Smooth muscle cell (in vitro differentiated cells): ENCODE results near the gene CYP4F11. TPM values are rescaled to one million over a fixed set of nuclear protein-coding genes. Genes with fewer than 3 reads are reported as not detected.
"Not testable (repeated sequence)": the region's sequence is repeated elsewhere in the genome, so short reads cannot be mapped to it uniquely, and the experiment has no call there.

Experiments
- DNase-seq: peaks from one replicate; lab custom pipeline; 2025; ENCODE audit not compliant: unreplicated experiment; lab: John Stamatoyannopoulos, UW
- H2AFZ ChIP-seq: fragments of 200-600 bp; sonication (generic); 2 replicates; pipeline ENCODE4 v1.6.0; 2016; ENCODE audit warnings: antibody characterized with exemption, low read depth, mild to moderate bottlenecking
- H3F3A ChIP-seq: fragments of 200-600 bp; sonication (generic); 2 replicates; pipeline ENCODE4 v1.6.0; 2017; ENCODE audit warnings: antibody characterized with exemption, low read depth
- H3K27ac ChIP-seq: fragments of 200-600 bp; sonication (generic); 2 replicates; pipeline ENCODE4 v1.5.1; 2016; ENCODE audit warnings: low read depth, mild to moderate bottlenecking
- H3K27me3 ChIP-seq: fragments of 200-600 bp; sonication (generic); 2 replicates; pipeline ENCODE4 v1.6.1; 2016; ENCODE audit warnings: low read depth, mild to moderate bottlenecking
- H3K36me3 ChIP-seq: fragments of 200-600 bp; sonication (generic); 2 replicates; pipeline ENCODE4 v1.5.1; 2016; ENCODE audit warnings: low read depth
- H3K4me1 ChIP-seq: fragments of 200-600 bp; sonication (generic); 2 replicates; pipeline ENCODE4 v1.5.1; 2016; ENCODE audit warnings: low read depth
- H3K4me2 ChIP-seq: fragments of 200-600 bp; sonication (generic); 2 replicates; pipeline ENCODE4 v1.6.0; 2016; ENCODE audit warnings: mild to moderate bottlenecking
- H3K4me3 ChIP-seq: fragments of 200-600 bp; sonication (generic); 2 replicates; pipeline ENCODE4 v1.5.1; 2016; ENCODE audit warnings: mild to moderate bottlenecking
- H3K79me2 ChIP-seq: fragments of 200-600 bp; sonication (generic); 2 replicates; pipeline ENCODE4 v1.6.0; 2016; ENCODE audit warnings: low read depth, mild to moderate bottlenecking
- H3K9ac ChIP-seq: fragments of 200-600 bp; sonication (generic); 2 replicates; pipeline ENCODE4 v1.6.0; 2016; ENCODE audit warnings: low read depth
- H3K9me3 ChIP-seq: fragments of 200-600 bp; sonication (generic); replicated peaks from 2 replicates; pipeline ENCODE4 v1.5.1; 2016; ENCODE audit warnings: low read depth
- H4K20me1 ChIP-seq: fragments of 200-600 bp; sonication (generic); 2 replicates; pipeline ENCODE4 v1.6.0; 2016; ENCODE audit warnings: low read depth
- WGBS: methylation state at CpG from one replicate; pipeline ENCODE4 v1.1.7; 2016; ENCODE audit warnings: low lambda C conversion rate; 5-methylcytosine and 5-hydroxymethylcytosine counted together
- polyA plus RNA-seq: library from polyadenylated mRNA; unstranded; fragments of >200 nt; fragmentation: Nextera tagmentation; extraction: Ambion mirVana; gene quantifications from 2 replicates; pipeline ENCODE4 v1.2.1, GENCODE V29; 2016
- total RNA-seq: library from RNA; depleted of rRNA; stranded (reverse); fragments of >200 nt; gene quantifications from 2 replicates; pipeline ENCODE4 v1.2.3, GENCODE V29; 2014
- TF ChIP-seq, protein P1 (sequence below): fragments of 200-600 bp; sonication (generic); IDR thresholded peaks from 2 replicates; pipeline ENCODE4 v1.5.1; 2017; ENCODE audit warnings: borderline replicate concordance, mild to moderate bottlenecking, antibody characterized with exemption; ENCODE audit not compliant: insufficient read depth, poor library complexity, severe bottlenecking

The CYP4F11 gene
- total and polyA plus RNA-seq, 2 experiments from 2014 or later, result not detected

- Histone ChIP-seq H3K4me1 (no peaks in the 10 kb centered on the region), H3K9me3 (no peaks in the 10 kb centered on the region), H3K27me3 (no peaks in the 10 kb centered on the region), H2AFZ (no peak overlapping the region), H4K20me1 (no peaks in the 10 kb centered on the region), H3K36me3 (no peaks in the 10 kb centered on the region), H3K79me2 (no peaks in the 10 kb centered on the region), H3K4me2 (no peak overlapping the region), H3F3A (no peaks in the 10 kb centered on the region), H3K4me3 (no peak overlapping the region), H3K9ac (no peak overlapping the region), H3K27ac (no peak overlapping the region)
- TF ChIP-seq, protein P1, sequence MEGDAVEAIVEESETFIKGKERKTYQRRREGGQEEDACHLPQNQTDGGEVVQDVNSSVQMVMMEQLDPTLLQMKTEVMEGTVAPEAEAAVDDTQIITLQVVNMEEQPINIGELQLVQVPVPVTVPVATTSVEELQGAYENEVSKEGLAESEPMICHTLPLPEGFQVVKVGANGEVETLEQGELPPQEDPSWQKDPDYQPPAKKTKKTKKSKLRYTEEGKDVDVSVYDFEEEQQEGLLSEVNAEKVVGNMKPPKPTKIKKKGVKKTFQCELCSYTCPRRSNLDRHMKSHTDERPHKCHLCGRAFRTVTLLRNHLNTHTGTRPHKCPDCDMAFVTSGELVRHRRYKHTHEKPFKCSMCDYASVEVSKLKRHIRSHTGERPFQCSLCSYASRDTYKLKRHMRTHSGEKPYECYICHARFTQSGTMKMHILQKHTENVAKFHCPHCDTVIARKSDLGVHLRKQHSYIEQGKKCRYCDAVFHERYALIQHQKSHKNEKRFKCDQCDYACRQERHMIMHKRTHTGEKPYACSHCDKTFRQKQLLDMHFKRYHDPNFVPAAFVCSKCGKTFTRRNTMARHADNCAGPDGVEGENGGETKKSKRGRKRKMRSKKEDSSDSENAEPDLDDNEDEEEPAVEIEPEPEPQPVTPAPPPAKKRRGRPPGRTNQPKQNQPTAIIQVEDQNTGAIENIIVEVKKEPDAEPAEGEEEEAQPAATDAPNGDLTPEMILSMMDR, result no peak
- WGBS, result 38% methylated on average over 2 of the region's 2 CpGs
- DNase-seq, result no peak
Observed at GRCh38 chr19:15894359-15894758, 40.0 kb downstream of the CYP4F11 start.

GRCh38 chr19:15893477-15893876, 40.9 kb downstream of the CYP4F11 start:
- Histone ChIP-seq H3K9ac (no peak overlapping the region), H3K27me3 (no peaks in the 10 kb centered on the region), H3K9me3 (peaks cover 4% of the 10 kb centered on the region), H3F3A (no peaks in the 10 kb centered on the region), H2AFZ (no peak overlapping the region), H4K20me1 (no peaks in the 10 kb centered on the region), H3K27ac (no peak overlapping the region), H3K4me3 (no peak overlapping the region), H3K36me3 (no peaks in the 10 kb centered on the region), H3K4me1 (no peaks in the 10 kb centered on the region), H3K4me2 (no peak overlapping the region), H3K79me2 (no peaks in the 10 kb centered on the region)
- TF ChIP-seq, protein P1, result no peak
- DNase-seq, result no peak
- WGBS, result 54% methylated on average over 7 of the region's 7 CpGs

GRCh38 chr19:15892012-15892411, 42.3 kb downstream of the CYP4F11 start:
- H3K4me2 ChIP-seq, result no peak overlapping the region
- no peak overlapping the region for H3K4me3 ChIP-seq
- no peaks in the 10 kb centered on the region for H3K36me3 ChIP-seq
- H3K4me1 ChIP-seq, result no peaks in the 10 kb centered on the region
- peaks cover 4% of the 10 kb centered on the region for H3K9me3 ChIP-seq
- H3K27me3 ChIP-seq, result no peaks in the 10 kb centered on the region
- WGBS, result 68% methylated on average over 6 of the region's 6 CpGs
- no peaks in the 10 kb centered on the region for H4K20me1 ChIP-seq
- DNase-seq, result no peak
- H3K27ac ChIP-seq, result no peak overlapping the region
- no peaks in the 10 kb centered on the region for H3K79me2 ChIP-seq
- H2AFZ ChIP-seq, result no peak overlapping the region
- TF ChIP-seq, protein P1, result no peak
- no peaks in the 10 kb centered on the region for H3F3A ChIP-seq
- no peak overlapping the region for H3K9ac ChIP-seq

DNA sequence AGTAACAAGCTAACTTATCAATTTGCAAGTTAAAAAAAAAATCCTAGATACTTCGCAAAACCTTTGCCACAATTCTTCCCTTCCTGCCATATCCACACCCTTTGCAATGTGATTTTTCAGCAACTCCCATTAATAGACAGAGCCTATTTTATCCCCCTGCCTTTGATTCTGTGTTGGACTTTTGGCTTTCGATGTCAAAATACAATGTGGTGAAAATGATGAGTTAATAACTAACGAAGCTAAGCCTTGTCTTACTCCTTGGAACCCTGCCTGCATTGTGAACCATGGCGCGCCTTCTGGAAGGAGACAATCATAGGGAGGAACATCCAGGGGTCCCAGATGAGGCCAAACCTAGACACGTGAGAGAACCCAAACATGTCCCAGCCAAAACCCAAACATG, 42.9 kb downstream of the CYP4F11 start:
- Histone ChIP-seq H3K9me3 (peaks cover 8% of the 10 kb centered on the region), H3K4me3 (no peak overlapping the region), H3K4me2 (no peak overlapping the region), H3K27me3 (no peaks in the 10 kb centered on the region), H4K20me1 (no peaks in the 10 kb centered on the region), H3K79me2 (no peaks in the 10 kb centered on the region), H3F3A (no peaks in the 10 kb centered on the region), H2AFZ (no peak overlapping the region), H3K36me3 (no peaks in the 10 kb centered on the region), H3K9ac (no peak overlapping the region), H3K27ac (no peak overlapping the region), H3K4me1 (no peaks in the 10 kb centered on the region)
- DNase-seq, result no peak
- TF ChIP-seq, protein P1, result no peak
- WGBS, result 53% methylated on average over 6 of the region's 6 CpGs

- not testable (repeated sequence) for H3K27ac ChIP-seq, H3K36me3 ChIP-seq, H3K9ac ChIP-seq, H3K4me2 ChIP-seq, H3K4me1 ChIP-seq, H3K79me2 ChIP-seq, H2AFZ ChIP-seq, H3K27me3 ChIP-seq, H4K20me1 ChIP-seq, H3K4me3 ChIP-seq, H3F3A ChIP-seq, DNase-seq, H3K9me3 ChIP-seq
- 81% methylated on average over 9 of the region's 9 CpGs for WGBS
Observed at GRCh38 chr19:15889339-15889738, 45.0 kb downstream of the CYP4F11 start.
